Astrocyte of the spinal cord (primary cell): ENCODE results near the gene HDAC2.

Experiments used
- DNase-seq: peaks from one replicate; pipeline ENCODE4 v3.0.0; 2011; ENCODE audit warnings: low read depth, low spot score
- H3K4me3 ChIP-seq: 2 replicates; pipeline ENCODE4 v1.5.1; 2011; ENCODE audit warnings: low read depth, mild to moderate bottlenecking, low read length, moderate library complexity
- CTCF ChIP-seq: IDR thresholded peaks from 2 replicates; pipeline ENCODE4 v1.5.1; 2012; ENCODE audit warnings: low read depth, mild to moderate bottlenecking, low read length, inconsistent platforms
- in situ Hi-C: cut with HindIII; loops from 2 replicates; pipeline ENCODE4 v1.10.0; 2017; ENCODE audit warnings: low sequenced_read_pairs

Gene HDAC2

GRCh38 chr6:113959235-113959634, 11.7 kb downstream of the HDAC2 start:
- TF ChIP-seq CTCF, result no peak
- in situ Hi-C loops, result no loop called here
- H3K4me3 ChIP-seq, result no peak overlapping the region
- no peak for DNase-seq

DNA sequence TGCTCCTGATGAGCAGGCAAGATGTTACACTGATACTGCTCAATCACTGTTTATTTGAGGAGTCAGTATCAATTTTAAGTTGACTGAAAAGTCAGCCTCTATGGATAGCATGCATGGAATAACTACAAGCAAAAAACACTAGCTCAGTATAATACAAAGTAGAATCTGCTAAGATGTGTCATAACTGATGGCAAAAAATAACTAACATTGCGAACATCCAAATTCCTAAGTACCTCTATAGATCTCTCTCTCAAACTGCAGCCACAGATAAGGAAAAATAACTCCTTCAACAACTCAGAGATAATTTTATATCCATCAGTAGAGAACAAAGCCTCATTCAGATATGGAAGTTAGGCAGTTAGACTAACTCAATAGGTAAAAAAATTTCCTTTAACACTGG, 16.3 kb downstream of the HDAC2 start:
- no peak for TF ChIP-seq CTCF
- DNase-seq, result no peak
- no peak overlapping the region for H3K4me3 ChIP-seq
- in situ Hi-C loops, result no loop called here

DNA sequence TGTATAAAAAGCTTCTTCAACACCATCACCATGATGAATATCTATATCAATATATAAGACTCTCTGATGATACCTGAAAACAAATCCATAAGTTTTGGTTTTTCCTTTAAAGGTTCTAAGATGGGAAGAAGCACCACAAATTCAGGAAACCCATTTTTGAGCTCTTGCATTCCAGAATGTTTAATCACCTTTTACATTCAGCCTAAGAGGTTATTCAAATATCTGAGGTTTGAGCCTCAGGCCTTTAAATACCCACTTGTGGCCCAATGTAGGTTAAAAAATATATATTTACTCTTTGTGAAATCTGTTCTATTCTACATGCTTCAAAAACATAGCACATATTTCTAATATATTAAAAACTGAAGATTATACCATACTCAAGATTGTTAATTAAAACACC, 17.6 kb downstream of the HDAC2 start:
- H3K4me3 ChIP-seq, result no peak overlapping the region
- TF ChIP-seq CTCF, result no peak
- DNase-seq, result peak; percentile 61
- in situ Hi-C loops, result no loop called here

DNA sequence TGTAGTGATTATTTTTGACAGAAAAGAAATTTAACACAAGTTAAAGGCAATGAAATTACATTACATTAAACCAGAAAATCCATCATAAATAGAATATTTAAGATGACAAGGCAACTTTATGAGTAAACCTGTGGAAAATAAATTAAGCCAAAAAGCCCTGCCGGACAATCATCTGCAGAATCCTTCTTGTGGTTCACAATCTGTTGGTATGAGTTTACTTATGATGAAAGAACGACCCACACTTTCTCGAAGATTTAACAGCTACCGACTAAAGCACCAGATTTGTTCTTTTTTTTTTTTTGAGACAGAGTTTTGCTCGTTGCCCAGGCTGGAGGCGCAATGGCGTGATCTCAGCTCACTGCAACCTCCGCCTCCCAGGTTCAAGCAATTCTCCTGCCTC, 21.4 kb downstream of the HDAC2 start:
- in situ Hi-C loops, result no loop called here
- H3K4me3 ChIP-seq, result no peak overlapping the region
- no peak for DNase-seq
- no peak for TF ChIP-seq CTCF

DNA sequence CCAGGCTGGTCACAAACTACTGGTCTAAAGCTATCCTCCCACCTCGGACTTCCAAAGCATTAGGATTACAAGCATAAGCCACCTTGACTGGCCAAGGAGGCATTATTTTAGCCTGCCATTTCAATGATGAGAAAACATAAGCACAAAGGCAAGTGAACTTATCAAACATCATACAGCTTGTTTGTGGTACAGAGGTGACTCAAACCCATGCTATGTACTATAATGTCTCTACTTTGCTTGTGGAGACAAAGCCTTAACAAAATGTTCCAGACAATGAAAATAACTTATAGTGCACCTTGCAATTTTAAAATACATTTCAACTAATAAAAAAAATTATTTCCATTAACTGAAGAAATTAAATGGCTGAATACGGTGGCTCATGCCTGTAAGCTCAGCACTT, 26.2 kb downstream of the HDAC2 start:
- no peak for TF ChIP-seq CTCF
- DNase-seq, result peak; percentile 35
- in situ Hi-C loops, result no loop called here

DNA sequence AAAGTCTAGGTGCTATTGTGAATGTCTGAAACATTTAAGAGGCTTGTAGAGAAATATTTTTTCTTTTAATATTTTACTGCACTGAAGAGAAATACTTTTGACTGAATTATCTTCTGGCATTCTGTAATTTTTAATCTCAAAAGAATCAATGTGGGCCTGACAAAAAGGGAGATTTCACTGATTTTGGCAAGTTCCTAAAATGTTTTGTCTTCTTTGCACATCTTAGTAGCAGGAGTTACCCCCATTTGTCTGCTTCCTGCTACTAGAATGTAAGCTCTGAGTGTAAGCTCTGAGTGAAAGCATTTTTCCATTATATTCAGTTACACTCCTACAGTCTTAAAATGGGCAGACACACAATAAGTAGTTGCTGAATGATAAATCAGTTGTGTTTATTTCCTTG, 31.1 kb downstream of the HDAC2 start:
- no peak for DNase-seq
- in situ Hi-C loops, result no loop called here
- no peak for TF ChIP-seq CTCF

More for the DNA sequence above, 26.2 kb downstream of the HDAC2 start:
- H3K4me3 ChIP-seq, result no peak overlapping the region

DNA sequence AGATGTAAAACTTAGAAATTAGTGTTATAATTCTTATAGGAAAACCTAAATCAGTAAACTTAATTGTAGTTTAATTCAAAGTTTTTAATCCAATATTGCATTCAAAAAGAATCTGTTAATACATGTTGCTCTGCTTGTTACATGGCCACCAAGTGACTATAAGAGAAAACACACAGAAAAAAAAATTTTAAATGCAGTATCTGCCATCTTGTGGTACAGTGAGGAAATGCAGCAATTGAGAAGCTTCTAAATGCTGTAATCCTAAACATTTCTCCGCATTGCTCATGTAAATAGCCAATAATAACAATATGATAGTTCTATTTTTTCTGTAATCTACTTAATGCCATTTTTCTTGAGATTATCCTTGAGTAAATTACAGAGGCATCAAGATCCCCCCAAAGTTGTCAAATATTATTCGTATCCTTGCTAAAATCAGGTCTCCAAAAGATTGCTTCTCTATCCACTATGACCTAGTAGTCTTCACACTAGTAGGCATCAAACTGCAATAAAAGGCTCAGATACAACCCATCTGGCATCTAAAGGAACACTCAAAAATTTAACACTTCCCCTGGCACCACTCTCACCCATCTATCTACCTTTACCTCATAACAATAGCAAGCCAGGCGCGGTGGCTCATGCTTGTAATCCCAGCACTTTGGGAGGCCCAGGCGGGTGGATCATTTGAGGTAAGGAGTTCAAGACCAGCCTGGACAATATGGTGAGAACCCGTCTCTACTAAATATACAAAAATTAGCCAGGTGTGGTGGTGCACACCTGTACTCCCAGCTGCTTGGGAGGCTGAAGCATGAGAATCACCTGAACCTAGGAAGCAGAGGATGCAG, 34.6 kb downstream of the HDAC2 start:
- H3K4me3 ChIP-seq, result no peak overlapping the region
- peak; percentile 76 for DNase-seq
- TF ChIP-seq CTCF, result peak; percentile 74
- in situ Hi-C loops, result no loop called here

More for the DNA sequence above, 31.1 kb downstream of the HDAC2 start:
- H3K4me3 ChIP-seq, result no peak overlapping the region
